GM12892 (cell line): Measurements from ENCODE around the gene ARHGAP21.

Source experiments
- DNase-seq: peaks from one replicate; pipeline ENCODE4 v3.0.0; 2011; ENCODE audit not compliant: insufficient read length
- FAIRE-seq: peaks from 2 replicates; lab custom pipeline; 2011; peaks lifted over from hg19 to GRCh38; lab: Jason Lieb, UNC
- POLR2A ChIP-seq: IDR thresholded peaks from 2 replicates; pipeline ENCODE4 v1.6.1; 2011; ENCODE audit warnings: low read depth, low read length, control low read depth
- POLR2AphosphoS5 ChIP-seq: IDR thresholded peaks from 2 replicates; pipeline ENCODE4 v1.6.1; 2011; ENCODE audit warnings: low read depth, low read length, control low read depth
- TAF1 ChIP-seq: IDR thresholded peaks from 2 replicates; pipeline ENCODE4 v1.6.1; 2011; ENCODE audit warnings: low read depth, mild to moderate bottlenecking, control low read depth, low read length, borderline replicate concordance

Gene ARHGAP21

GRCh38 chr10:24700948-24701347 lies 22.7 kb downstream of the ARHGAP21 start:
- no peak for TF ChIP-seq TAF1
- FAIRE-seq (no peak), DNase-seq (no peak)

GRCh38 chr10:24698270-24698669 lies 25.4 kb downstream of the ARHGAP21 start:
- TF ChIP-seq POLR2A = no peak
- TF ChIP-seq TAF1 = no peak
- no peak for TF ChIP-seq POLR2AphosphoS5
- FAIRE-seq (no peak), DNase-seq (no peak)

- no peak for TF ChIP-seq TAF1
- TF ChIP-seq POLR2A = no peak
- TF ChIP-seq POLR2AphosphoS5 = no peak
- FAIRE-seq = no peak
- DNase-seq = no peak
Measured at GRCh38 chr10:24697080-24697479, 26.6 kb downstream of the ARHGAP21 start.

- no peak for FAIRE-seq
- TF ChIP-seq POLR2A (no peak), TAF1 (no peak), POLR2AphosphoS5 (no peak)
- no peak for DNase-seq
Measured at GRCh38 chr10:24695452-24695851, 28.2 kb downstream of the ARHGAP21 start.

GRCh38 chr10:24694086-24694485 lies 29.6 kb downstream of the ARHGAP21 start:
- no peak for FAIRE-seq
- no peak for DNase-seq
- TF ChIP-seq POLR2A = no peak
- no peak for TF ChIP-seq POLR2AphosphoS5
- no peak for TF ChIP-seq TAF1

GRCh38 chr10:24690961-24691512 lies 32.6 kb downstream of the ARHGAP21 start:
- FAIRE-seq = no peak
- DNase-seq = no peak
- no peak for TF ChIP-seq TAF1
- TF ChIP-seq POLR2A = no peak
- no peak for TF ChIP-seq POLR2AphosphoS5

- FAIRE-seq (no peak), DNase-seq (no peak)
- TF ChIP-seq TAF1 = no peak
- no peak for TF ChIP-seq POLR2A
- no peak for TF ChIP-seq POLR2AphosphoS5
Measured at GRCh38 chr10:24685958-24686540, 37.6 kb downstream of the ARHGAP21 start.

- no peak for FAIRE-seq
- no peak for DNase-seq
- TF ChIP-seq POLR2AphosphoS5 (no peak), TAF1 (no peak), POLR2A (no peak)
Measured at GRCh38 chr10:24683554-24683953, 40.1 kb downstream of the ARHGAP21 start.

GRCh38 chr10:24681572-24682088 lies 42.1 kb downstream of the ARHGAP21 start:
- TF ChIP-seq POLR2A = no peak
- no peak for TF ChIP-seq POLR2AphosphoS5
- TF ChIP-seq TAF1 = no peak
- DNase-seq (no peak), FAIRE-seq (no peak)

GRCh38 chr10:24680647-24681524 lies 42.8 kb downstream of the ARHGAP21 start:
- TF ChIP-seq POLR2A = no peak
- TF ChIP-seq POLR2AphosphoS5 = no peak
- TF ChIP-seq TAF1 = no peak
- FAIRE-seq (no peak), DNase-seq (no peak)

GRCh38 chr10:24678757-24679156 lies 44.9 kb downstream of the ARHGAP21 start:
- DNase-seq (no peak), FAIRE-seq (no peak)
- TF ChIP-seq POLR2AphosphoS5 = no peak
